HL-60 (cell line): Measurements from ENCODE around the gene PRR15L.

Source experiments
- DNase-seq, 2 experiments: peaks; one replicate each; pipeline ENCODE4 v3.0.0-alpha.2; 2010 to 2020; ENCODE audit warnings: low read depth in 1 of 2, low spot score in 1 of 2
- H3K27ac ChIP-seq: fragments of 250-450 bp; sonication (Bioruptor Pico); replicated peaks from 2 replicates; pipeline ENCODE4 v1.5.1; 2020; ENCODE audit warnings: mild to moderate bottlenecking, moderate library complexity
- H3K27me3 ChIP-seq: fragments of 250-450 bp; sonication (Bioruptor Pico); 2 replicates; pipeline ENCODE4 v1.5.1; 2021; ENCODE audit warnings: mild to moderate bottlenecking, moderate library complexity; ENCODE audit not compliant: insufficient read depth, poor library complexity, severe bottlenecking
- H3K4me3 ChIP-seq: replicated peaks from 2 replicates; pipeline ENCODE4 v1.5.1; 2011; ENCODE audit warnings: mild to moderate bottlenecking, control low read depth, low read length; ENCODE audit not compliant: insufficient read depth
- CTCF ChIP-seq: IDR thresholded peaks from one replicate; pipeline ENCODE4 v1.5.1; 2011; ENCODE audit warnings: low read length, control low read depth, inconsistent platforms; ENCODE audit not compliant: insufficient read depth
- GABPA ChIP-seq: IDR thresholded peaks from 2 replicates; pipeline ENCODE4 v1.6.1; 2012; ENCODE audit warnings: low read depth
- POLR2AphosphoS5 ChIP-seq: IDR thresholded peaks from 2 replicates; pipeline ENCODE4 v1.6.1; 2012; ENCODE audit warnings: low read depth
- SPI1 ChIP-seq: IDR thresholded peaks from 2 replicates; pipeline ENCODE4 v1.6.1; 2012; ENCODE audit warnings: low read depth, mild to moderate bottlenecking, borderline replicate concordance
- TF ChIP-seq, protein P1 (sequence below): IDR thresholded peaks from 2 replicates; pipeline ENCODE4 v1.6.1; 2012; ENCODE audit warnings: low read depth; ENCODE audit not compliant: insufficient replicate concordance

Gene PRR15L

GRCh38 chr17:47956791-47957590 is 692 bp downstream of the PRR15L start:
- H3K4me3 ChIP-seq = no peak overlapping the region
- no peaks in the 10 kb centered on the region for H3K27me3 ChIP-seq
- TF ChIP-seq SPI1 (peak; percentile 46; the same call in 1 of the 2 replicates), GABPA (no peak)
- DNase-seq = peak in 1 of 2 experiments; percentile 41
- H3K27ac ChIP-seq = 0 out of 2 replicates have a peak overlapping the region, but pooled peaks have one; percentile 23

DNA sequence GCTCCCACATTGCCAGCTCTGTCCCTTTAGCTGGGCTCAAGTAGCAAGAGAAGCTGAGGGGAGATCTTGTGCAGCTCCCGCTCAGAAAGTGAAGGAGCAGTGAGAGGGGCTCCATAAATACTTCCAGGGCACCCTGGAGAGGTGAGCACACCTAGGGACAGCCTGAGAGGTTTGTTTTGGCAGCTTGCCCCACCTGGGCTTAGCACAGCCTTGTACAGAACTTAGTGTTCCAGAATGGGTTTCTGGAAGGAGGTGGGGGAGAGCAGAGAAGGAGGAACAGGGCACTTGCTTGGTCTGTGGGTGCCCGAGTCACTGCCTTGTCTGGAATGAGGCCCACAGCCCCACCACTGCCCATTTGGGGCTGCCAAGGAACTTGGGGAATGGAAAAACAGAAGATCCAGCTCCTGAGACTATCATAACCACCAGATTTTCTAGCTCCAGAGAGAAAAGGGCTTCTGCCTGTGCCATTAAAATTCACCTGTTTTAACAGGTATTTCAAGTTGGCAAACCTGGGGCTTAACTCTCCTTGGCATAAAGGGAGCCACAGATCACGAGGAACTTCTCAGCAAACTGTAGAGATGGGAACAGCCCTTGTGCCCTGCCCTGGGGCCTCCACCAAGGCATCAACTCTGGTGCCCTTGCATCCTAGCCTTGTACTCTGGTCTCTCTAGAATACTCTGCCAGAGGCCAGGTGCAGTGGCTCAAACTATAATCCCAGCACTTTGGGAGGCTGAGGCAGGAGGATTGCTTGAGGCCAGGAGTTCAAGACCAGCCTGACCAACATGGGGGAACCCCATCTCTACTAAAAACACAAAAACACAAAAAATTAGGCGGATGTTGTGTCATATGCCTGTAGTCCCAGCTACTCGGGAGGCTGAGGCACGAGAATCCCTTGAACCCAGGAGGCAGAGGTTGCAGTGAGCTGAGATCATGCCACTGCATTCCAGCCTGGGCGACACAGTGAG is 1.9 kb downstream of the PRR15L start:
- TF ChIP-seq GABPA (no peak), POLR2AphosphoS5 (no peak)
- H3K27me3 ChIP-seq = no peaks in the 10 kb centered on the region
- no peak overlapping the region for H3K4me3 ChIP-seq
- no peak for DNase-seq
- no peak overlapping the region for H3K27ac ChIP-seq

DNA sequence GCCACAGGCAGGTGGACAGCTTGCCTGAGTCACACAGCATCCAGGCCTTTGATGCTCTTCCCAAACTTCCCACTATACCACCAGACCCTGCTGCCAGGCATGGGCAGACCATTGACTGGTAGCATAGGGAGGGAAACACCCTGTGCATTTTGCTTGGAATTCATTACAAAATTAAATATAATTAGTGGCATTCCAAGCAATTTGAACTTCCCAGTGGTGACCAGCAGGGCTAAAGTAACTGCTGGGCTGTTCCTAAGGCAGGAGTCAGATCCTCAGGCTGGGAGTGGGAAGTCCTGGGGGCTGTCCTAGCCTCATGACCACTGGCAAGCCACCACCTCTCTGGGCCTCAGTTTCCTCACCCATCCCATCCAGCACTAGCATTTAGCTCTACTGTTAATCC is 3.8 kb downstream of the PRR15L start:
- H3K27ac ChIP-seq = no peak overlapping the region
- TF ChIP-seq CTCF (no peak), SPI1 (no peak), POLR2AphosphoS5 (no peak), GABPA (no peak)
- TF ChIP-seq, protein P1, sequence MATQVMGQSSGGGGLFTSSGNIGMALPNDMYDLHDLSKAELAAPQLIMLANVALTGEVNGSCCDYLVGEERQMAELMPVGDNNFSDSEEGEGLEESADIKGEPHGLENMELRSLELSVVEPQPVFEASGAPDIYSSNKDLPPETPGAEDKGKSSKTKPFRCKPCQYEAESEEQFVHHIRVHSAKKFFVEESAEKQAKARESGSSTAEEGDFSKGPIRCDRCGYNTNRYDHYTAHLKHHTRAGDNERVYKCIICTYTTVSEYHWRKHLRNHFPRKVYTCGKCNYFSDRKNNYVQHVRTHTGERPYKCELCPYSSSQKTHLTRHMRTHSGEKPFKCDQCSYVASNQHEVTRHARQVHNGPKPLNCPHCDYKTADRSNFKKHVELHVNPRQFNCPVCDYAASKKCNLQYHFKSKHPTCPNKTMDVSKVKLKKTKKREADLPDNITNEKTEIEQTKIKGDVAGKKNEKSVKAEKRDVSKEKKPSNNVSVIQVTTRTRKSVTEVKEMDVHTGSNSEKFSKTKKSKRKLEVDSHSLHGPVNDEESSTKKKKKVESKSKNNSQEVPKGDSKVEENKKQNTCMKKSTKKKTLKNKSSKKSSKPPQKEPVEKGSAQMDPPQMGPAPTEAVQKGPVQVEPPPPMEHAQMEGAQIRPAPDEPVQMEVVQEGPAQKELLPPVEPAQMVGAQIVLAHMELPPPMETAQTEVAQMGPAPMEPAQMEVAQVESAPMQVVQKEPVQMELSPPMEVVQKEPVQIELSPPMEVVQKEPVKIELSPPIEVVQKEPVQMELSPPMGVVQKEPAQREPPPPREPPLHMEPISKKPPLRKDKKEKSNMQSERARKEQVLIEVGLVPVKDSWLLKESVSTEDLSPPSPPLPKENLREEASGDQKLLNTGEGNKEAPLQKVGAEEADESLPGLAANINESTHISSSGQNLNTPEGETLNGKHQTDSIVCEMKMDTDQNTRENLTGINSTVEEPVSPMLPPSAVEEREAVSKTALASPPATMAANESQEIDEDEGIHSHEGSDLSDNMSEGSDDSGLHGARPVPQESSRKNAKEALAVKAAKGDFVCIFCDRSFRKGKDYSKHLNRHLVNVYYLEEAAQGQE = no peak
- DNase-seq = no peak
- no peaks in the 10 kb centered on the region for H3K27me3 ChIP-seq
- H3K4me3 ChIP-seq = no peak overlapping the region

GRCh38 chr17:47952171-47953021 is 5.3 kb downstream of the PRR15L start:
- Histone ChIP-seq H3K27ac (no peak overlapping the region), H3K27me3 (no peaks in the 10 kb centered on the region), H3K4me3 (no peak overlapping the region)
- no peak for DNase-seq
- no peak for TF ChIP-seq CTCF
- TF ChIP-seq, protein P1 = no peak
- TF ChIP-seq SPI1 = no peak
- no peak for TF ChIP-seq GABPA
- TF ChIP-seq POLR2AphosphoS5 = no peak
